Lung (tissue), 12 donors: ENCODE data around the gene ITFG2. TPM values are rescaled to one million over a fixed set of nuclear protein-coding genes. Genes with fewer than 3 reads are reported as not detected.

ENCODE experiments used
- ATAC-seq: fragments of 200-7000 bp; cut with Tn5 transposase; one replicate; pipeline ENCODE4 v1.9.1; 2020; ENCODE audit warnings: moderate number of reproducible peaks; ENCODE audit not compliant: insufficient read depth, low FRiP score
- DNase-seq, 3 donors: peaks; one replicate each; pipeline ENCODE4 v3.0.0-alpha.2; 2013 to 2017
- H3K27ac ChIP-seq, 2 donors: one replicate each; pipeline ENCODE4 v1.5.1; 2013; ENCODE audit warnings: mild to moderate bottlenecking in 2 of 2, moderate library complexity in 2 of 2, control low read depth in 1 of 2, inconsistent platforms in 1 of 2, low read depth in 1 of 2, low read length in 1 of 2
- H3K27me3 ChIP-seq, 3 donors: one replicate each; pipeline ENCODE4 v1.5.1; 2013; ENCODE audit warnings: low read length in 2 of 3; ENCODE audit not compliant: control insufficient read depth in 3 of 3, insufficient read depth in 3 of 3
- H3K36me3 ChIP-seq, 4 donors: one replicate each; pipeline ENCODE4 v1.5.1; 2013; ENCODE audit warnings: low read length in 4 of 4, mild to moderate bottlenecking in 1 of 4, moderate library complexity in 1 of 4; ENCODE audit not compliant: control insufficient read depth in 4 of 4, insufficient read depth in 4 of 4
- H3K4me1 ChIP-seq, 5 donors: one replicate each; pipeline ENCODE4 v1.5.1; 2013; ENCODE audit warnings: low read length in 5 of 5, mild to moderate bottlenecking in 2 of 5, moderate library complexity in 1 of 5; ENCODE audit not compliant: control insufficient read depth in 5 of 5, insufficient read depth in 5 of 5
- H3K4me3 ChIP-seq: one replicate; pipeline ENCODE4 v1.5.1; 2013; ENCODE audit warnings: mild to moderate bottlenecking, control low read depth, moderate library complexity
- H3K9ac ChIP-seq, 2 donors: one replicate each; pipeline ENCODE4 v1.5.1; 2013; ENCODE audit warnings: low read length in 2 of 2, control low read depth in 1 of 2; ENCODE audit not compliant: insufficient read depth in 1 of 2
- H3K9me3 ChIP-seq, 4 donors: one replicate each; pipeline ENCODE4 v1.5.1; 2013; ENCODE audit warnings: low read length in 3 of 4, mild to moderate bottlenecking in 1 of 4, moderate library complexity in 1 of 4; ENCODE audit not compliant: control insufficient read depth in 4 of 4, insufficient read depth in 3 of 4
- CTCF ChIP-seq: IDR thresholded peaks from 2 replicates; pipeline ENCODE4 v1.5.1; 2012; ENCODE audit warnings: mild to moderate bottlenecking; ENCODE audit errors: control extremely low read depth, extremely low read depth
- WGBS, 2 donors: extraction: QIAGEN DNeasy Blood & Tissue Kit; methylation state at CpG; one replicate each; pipeline ENCODE4 v1.1.7; 2013; 5-methylcytosine and 5-hydroxymethylcytosine counted together
- polyA plus RNA-seq, 2 donors: library from polyadenylated mRNA; stranded (reverse); fragments of 200-250 nt; gene quantifications; one replicate each; pipeline ENCODE4 v1.2.1, GENCODE V29; 2013
- total RNA-seq, 2 donors: library from RNA; depleted of rRNA in 1 of 2; stranded (reverse); fragments of >200 nt in 1 of 2; gene quantifications; one replicate each; pipeline ENCODE4 v1.2.1, GENCODE V29; 2014 to 2021
- donor health status: control.
- donor health status: control.
- donor health status: Bipolar disorder and iron deficiency.
- donor health status: healthy.
- donor health status: DM: yes; HTN: yes; CAD: no.

The ITFG2 gene
- total and polyA plus RNA-seq, 4 donors: 22.6 to 43.0 (median 32.7) TPM

GRCh38 chr12:2776129-2776806, 36.2 kb upstream of the ITFG2 start:
- Histone ChIP-seq H3K27ac (no peak overlapping the region), H3K9me3 (no peaks in the 10 kb centered on the region), H3K9ac (no peak overlapping the region), H3K27me3 (peaks cover 0 to 11% (median 0%) of the 10 kb centered on the region in 3 donors), H3K4me1 (no peaks in the 10 kb centered on the region), H3K36me3 (no peaks in the 10 kb centered on the region), H3K4me3 (no peak overlapping the region)
- DNase-seq: no peak
- ATAC-seq: no peak
- no peak for TF ChIP-seq CTCF
- WGBS, 2 donors: 86 to 90% methylated on average over 20 of the region's 20 CpGs

- DNase-seq: no peak
- Histone ChIP-seq H3K9ac (no peak overlapping the region), H3K9me3 (no peaks in the 10 kb centered on the region), H3K36me3 (no peaks in the 10 kb centered on the region), H3K27ac (no peak overlapping the region), H3K27me3 (peaks cover 0 to 19% (median 5%) of the 10 kb centered on the region in 3 donors), H3K4me1 (peaks cover 0 to 8% (median 5%) of the 10 kb centered on the region in 5 donors), H3K4me3 (no peak overlapping the region)
- TF ChIP-seq CTCF: no peak
- no peak for ATAC-seq
- WGBS, 2 donors: 44 to 64% methylated on average over 4 of the region's 4 CpGs
These were observed 33.2 kb upstream of the ITFG2 start for GRCh38 chr12:2779281-2779680.

GRCh38 chr12:2783936-2784600, 28.4 kb upstream of the ITFG2 start:
- H3K36me3 ChIP-seq: no peaks in the 10 kb centered on the region
- ATAC-seq: peak; percentile 86
- TF ChIP-seq CTCF: peak; percentile 88
- no peaks in the 10 kb centered on the region for H3K9me3 ChIP-seq
- peaks cover 0 to 9% (median 5%) of the 10 kb centered on the region in 5 donors for H3K4me1 ChIP-seq
- H3K9ac ChIP-seq: no peak overlapping the region
- peak; percentile 74 to 87 (median 80) for DNase-seq
- 12 to 15% methylated on average over 25 of the region's 25 CpGs for WGBS, 2 donors
- no peak overlapping the region for H3K27ac ChIP-seq
- H3K4me3 ChIP-seq: no peak overlapping the region
- H3K27me3 ChIP-seq: peaks cover 0 to 22% (median 10%) of the 10 kb centered on the region in 3 donors
